ENCODE measurements around the gene C15orf61.

C15orf61 gene

DNA sequence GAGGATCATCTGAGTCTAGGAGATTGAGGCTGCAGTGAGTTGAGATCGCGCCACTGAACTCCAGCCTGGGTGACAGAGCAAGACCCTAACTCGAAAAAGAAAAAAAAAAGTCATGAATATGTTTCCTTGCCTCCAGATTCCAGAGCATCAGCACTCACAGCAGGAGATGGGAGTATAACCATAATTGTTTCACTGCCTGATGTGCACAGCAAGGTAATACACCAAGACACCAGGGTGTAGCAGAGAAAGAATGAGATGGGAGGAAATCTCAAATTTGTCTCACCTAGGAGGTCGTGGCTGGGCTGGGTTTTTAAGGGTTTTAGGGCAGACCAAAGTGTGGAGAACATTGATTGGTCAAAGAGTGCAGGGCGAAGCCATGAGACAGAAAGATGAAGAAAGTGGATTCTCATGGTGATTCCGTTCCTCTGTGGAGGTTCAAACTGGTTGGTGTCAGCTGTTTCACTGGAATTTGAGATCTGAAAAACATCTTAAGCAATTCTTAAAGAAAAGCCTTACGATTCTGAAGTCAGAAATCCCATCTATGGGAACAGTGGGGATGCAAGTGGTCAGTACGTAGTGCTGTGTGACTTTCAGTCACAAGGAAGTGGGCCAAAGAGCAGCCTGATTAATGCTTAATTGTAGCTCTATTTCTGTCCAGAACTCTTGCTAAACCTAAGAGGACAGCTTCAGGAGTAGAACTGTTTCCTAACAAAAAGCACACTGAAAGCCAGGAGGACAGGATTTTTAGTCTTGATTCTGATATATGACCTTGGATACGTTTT is 7.8 kb upstream of the C15orf61 start:
- FAIRE-seq (no peak), DNase-seq (ENCODE audit: low spot score) (no peak)

DNA sequence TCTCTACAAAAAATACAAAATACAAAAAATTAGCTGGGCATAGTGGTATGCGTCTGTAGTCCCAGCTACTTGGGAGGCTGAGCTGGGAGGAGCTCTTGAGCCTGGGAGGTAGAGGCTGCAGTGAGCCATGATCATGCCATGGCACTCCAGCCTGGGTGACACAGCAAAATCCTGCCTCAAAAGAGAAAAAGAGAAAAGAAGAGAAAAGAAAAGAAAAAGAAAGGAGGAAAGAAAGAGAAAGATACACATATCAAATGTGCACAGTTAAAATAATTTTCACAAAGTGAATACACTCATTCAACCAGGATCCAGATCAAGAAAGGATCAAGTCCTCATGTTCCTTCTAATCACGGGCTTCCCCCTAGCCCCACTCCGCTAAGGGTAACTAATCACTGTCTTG is 5.8 kb upstream of the C15orf61 start:
- DNase-seq (ENCODE audit: low spot score) (no peak), FAIRE-seq (no peak)

DNA sequence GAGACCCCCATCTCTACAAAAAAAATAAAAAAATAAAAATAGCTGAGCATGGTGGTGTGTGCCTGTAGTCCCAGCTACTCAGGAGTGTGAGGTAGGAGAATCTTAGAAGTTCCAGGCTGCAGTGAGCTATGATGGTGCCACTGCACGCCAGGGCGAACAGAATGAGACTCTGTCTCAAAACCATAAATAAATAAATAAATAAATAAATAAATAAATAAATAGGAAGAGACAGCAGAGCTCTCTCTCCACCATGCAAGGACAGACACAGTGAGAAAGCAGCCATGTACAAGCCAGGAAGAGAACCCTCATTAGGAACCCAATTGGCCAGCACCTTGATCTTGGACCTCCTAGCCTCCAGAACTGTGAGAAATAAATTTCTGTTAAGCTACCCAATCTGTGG is 5.4 kb upstream of the C15orf61 start:
- DNase-seq (ENCODE audit: low spot score) (no peak), FAIRE-seq (no peak)

DNA sequence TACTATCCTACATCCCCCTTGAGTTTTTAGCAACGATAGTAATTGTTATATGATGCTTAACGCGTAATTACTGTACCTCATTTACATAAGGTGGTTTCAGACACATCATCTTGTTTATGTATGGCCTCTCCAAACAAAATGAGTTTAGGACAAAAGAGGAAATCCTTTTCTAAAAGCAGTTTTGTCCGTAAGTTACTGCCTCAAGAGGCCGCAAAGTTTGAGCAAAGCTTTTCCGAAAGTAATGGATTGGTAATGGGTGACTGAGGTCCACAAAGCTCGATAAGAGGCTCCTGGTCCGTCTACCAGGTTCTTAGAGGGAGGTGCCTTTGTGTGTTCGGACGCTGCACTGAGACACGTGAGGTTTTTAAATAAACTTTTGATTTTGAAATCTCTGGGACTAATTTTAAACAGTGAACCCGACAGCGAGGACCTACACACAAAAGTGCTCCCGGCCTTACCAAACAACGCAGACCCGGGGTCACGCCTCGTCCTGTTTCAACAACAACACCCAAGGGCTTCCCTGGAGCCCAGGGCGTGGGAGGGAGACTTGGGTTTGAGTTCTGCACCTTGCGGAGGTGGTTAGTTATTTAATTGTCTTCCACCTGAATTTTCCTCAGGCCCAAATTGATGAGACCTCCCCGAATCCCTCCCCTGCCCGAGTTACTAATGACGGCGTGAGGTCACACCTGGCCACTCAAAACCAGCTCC is 456 bp upstream of the C15orf61 start:
- FAIRE-seq (no peak), DNase-seq (ENCODE audit: low spot score) (no peak)

DNA sequence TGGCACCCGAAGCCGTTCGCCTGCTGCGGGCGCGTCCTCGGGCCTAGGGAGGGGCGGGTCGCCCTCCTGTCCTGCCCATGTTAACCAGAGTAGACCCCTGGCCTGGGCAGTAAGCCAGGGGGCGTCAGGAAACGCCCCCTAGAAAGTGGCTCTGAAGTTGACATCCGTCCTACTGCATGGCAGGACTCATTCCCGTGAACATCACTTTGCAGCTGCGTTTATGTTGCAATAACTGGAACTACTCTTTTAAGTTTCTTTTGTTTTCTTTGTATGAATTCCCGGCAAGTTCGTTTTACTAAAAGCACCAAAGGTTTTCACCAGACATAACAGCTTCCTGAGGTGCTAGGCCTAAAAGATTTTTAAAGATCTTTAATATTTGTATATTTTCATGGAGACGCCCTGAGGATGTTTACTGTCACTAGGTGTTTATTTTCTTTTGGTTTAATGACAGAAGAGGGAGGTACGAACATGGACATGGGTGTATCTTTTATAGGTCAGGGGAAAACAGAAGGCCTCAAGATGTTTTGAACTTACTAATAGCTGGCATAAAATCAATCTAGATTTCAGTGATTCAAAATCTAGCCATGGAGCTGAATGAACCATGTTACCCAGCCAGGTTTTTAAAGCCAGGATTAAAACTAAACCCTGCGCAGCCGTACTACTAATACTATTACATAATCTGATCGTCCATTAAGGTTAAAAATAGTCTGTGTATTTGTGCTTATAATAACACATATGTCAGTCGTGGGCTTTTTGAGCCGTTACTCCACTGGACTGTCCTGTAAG is 1.0 kb downstream of the C15orf61 start:
- DNase-seq (ENCODE audit: low spot score) (no peak), FAIRE-seq (no peak)

DNA sequence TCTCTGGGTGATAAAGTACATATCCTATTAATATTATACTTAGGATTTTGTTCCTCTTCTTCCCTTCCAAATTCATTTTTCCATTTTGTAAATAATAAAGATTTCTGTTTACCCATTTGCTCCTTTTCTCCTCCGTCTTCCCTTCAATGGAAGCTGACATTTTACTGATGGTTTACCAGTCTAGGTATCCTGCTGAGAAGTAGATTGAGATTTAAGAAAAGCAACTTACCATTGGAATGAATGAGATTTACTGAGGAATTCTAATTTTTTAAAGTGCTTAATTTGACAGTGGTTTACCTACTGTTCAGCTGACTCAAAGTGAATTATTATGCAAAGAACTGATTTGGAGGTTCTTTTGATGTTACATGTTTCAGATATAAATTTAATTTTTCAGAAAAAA is 2.4 kb downstream of the C15orf61 start:
- no peak for FAIRE-seq
- no peak for DNase-seq (ENCODE audit: low spot score)

DNA sequence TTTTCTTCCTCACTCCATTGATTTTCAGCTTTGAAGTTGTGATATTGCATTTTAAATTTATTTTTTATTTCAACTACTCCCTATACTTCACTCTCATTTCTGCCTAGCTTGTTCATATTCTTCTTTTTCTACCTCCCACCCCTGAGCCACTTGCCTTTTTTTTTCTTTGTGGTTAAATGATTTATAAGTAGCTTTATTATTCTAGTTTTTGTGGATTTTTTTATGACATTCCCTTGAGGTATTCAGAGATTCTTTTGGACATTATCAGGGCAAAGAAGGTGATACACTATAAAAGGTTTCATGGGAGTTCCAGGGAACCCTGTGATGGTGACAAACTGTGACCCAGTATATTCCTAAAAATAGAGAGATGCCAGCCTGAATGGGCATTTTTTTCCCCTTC is 3.3 kb downstream of the C15orf61 start:
- DNase-seq (ENCODE audit: low spot score) (no peak), FAIRE-seq (no peak)

DNA sequence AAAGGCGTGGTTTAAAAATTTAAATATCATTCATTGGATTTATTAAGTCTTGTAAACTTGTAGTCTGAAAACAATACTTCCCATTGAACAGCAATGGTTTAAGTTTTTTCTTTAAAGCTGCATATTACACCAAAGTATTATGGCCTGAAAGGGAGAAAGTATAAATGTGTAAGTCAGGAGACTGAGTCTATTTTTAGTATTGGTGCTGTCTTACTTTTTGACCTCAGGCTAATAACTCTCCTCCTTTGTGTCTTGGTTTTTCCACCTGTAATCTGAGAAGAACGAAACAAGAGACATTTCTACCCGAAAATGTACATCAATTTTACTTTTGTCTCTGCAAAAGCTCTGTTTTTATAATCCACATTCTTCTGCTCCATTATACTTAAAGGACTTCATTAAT is 7.6 kb downstream of the C15orf61 start:
- FAIRE-seq: no peak
- DNase-seq (ENCODE audit: low spot score): no peak

DNA sequence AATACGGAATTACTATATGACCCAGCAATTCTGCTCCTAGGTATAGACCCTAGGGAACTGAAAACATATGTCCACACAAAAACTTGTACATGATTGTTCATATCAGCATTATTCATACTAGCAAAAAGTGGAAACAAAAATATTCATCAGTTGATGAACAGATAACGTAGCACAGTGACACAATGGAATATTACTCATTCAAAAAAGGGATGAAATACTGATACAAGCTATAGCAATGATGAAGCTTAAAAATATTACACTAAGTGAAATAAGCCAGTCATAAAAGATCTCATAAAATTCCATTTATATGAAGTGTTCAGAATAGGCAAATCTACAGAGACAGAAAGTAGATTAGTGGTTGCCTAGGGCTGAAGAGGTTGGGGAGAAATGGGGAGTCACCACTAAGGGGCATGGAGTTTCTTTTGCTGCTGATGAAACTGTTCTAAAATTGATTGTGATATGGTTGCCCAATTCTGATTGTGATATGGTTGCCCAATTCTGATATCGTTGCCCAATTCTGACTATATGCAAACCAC is 10.5 kb downstream of the C15orf61 start:
- DNase-seq (ENCODE audit: low spot score) (no peak), FAIRE-seq (no peak)

DNA sequence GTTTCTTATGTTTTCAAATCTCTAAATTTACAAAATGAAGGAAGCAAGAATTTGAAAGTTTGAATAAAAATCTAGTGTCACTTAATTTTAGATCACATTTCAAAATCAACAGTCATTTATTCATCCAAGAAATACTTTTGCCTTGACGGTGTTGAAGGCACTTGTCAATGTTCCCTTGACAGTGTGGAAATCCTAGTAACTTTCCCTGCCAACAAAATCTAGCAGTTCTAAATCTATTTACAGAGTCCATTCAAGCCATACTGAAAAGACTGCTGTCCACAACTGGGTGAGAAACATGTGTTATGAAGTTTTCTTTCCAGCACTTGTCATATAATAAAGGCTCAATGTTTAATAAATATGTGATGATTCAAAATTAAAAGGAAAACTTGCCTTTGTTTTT is 12.9 kb downstream of the C15orf61 start:
- FAIRE-seq: no peak
- no peak for DNase-seq (ENCODE audit: low spot score)

DNA sequence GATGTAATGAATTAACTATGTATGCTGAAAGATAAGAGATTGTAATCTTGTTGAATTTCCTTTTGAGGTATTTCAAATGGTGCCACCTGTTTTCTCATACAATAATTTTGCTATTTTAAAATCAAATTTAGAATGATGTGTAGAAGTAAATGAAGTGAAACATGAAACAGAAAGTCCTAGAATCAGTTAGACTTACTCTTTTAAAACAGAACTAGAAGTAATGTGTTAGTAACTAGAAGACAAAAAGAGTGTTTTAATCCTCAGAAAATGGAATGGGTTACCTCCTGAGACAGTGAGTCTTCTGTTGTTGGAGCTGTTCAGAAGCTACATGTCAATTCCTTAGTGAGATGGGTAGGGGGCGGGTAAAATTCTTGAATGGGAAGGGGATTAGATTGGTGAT is 13.4 kb downstream of the C15orf61 start:
- no peak for FAIRE-seq
- no peak for DNase-seq (ENCODE audit: low spot score)

DNA sequence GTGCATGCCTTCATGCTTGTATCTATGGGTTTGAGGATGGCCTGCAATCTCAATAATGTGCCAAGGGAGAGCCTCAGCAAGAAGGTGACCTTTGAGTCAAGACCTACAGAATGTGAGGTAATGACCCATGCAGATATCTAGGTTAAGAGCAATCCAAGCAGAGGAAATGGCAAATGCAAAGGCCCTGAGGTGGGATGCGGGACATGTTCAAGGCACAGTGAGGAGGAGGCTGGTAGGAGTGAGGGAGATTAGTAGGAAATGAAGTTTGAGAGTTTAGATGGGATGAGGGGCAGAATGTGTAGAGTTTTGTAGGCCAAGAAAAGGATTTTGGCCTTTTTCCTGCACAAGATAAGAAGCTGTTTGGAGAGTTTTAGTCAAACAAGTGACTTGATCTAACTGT is 16.8 kb downstream of the C15orf61 start:
- DNase-seq (ENCODE audit: low spot score): no peak
- FAIRE-seq: peak; percentile 55

DNA sequence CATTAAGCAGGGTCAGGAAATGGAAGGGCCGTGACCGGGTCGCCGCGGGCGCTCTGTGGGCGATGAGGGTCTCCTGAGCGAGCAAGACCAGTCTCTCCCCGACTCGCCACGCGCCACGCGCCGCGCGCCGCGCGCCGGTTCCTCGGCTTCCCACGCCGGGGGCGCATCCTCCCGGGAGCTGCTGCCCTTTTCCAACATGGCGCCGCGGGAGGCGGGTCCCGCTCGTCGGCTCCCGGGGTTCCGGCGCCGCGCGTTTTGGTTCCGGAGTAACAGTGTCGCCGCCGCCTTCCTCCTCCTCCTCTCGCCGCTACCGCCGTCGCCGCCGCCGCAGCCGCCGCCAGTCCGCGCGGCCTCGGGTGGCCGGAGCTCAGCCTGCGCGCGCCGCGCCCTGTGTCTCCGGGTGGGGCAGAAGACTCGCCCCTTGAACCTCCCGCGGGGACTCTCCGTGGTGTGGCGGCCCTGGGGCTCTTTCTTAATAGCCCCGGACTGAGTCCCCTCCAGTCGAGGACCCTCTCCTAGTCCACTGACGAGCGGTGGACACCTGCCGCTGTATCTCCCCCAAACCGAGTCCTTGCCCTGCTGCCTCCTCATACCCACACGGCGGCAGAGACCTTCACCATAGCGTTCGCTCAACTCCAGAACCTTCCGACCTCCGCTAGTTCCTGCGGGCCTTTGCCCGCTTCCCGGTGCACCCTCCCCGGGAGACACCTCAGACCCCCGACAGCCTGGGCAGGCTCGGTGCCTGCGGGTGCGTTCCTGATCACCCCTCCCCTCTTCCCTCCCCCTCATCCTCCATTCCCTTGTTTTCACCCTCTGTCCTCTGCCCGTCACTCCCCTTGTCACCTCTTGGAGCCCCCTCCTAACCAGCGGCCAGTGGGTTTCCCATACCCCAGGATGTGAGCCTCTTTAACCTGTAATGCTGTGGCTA is 21.8 kb downstream of the C15orf61 start, which contains the start of gene MAP2K5:
TSS of gene MAP2K5 (plus strand) at position 284 of the 928 bp plus-strand sequence. CDS start at position 917, 633 bp downstream.
- DNase-seq (ENCODE audit: low spot score) (peak; percentile 94), FAIRE-seq (no peak)

DNA sequence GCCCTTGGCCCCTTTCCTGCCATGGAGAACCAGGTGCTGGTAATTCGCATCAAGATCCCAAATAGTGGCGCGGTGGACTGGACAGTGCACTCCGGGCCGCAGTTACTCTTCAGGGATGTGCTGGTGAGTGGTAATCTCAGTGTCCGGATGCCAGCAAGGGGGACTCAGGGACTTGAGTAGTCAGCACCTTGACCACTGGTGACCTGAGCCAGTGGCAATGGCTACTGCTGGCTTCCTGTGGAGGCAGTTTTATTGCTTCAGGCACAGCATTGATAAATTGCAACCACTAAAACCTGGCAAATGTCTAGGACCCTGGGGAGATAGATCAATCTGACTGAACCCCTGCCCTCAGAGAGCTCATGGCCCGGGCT is 22.4 kb downstream of the C15orf61 start:
- FAIRE-seq (peak; percentile 9), DNase-seq (ENCODE audit: low spot score) (peak; percentile 23)

DNA sequence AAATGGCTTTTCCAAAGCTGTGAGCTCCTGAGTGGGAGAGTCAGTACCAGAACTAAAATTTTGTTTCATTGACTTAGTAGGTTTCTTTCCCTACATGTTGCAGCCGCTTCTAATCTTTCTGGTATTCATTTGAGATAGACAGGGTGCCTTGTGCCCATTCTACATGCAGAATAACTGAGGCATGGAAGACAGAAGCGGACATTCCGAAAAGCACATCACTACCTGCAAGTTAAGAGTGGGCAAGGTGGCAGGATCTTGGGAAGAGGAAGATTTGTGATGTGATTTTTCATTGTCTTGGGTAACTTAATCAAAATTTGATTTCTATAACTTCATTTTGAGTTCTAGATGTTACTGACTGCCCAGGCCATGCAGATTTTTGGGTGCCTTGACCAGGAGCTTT is 23.5 kb downstream of the C15orf61 start:
- FAIRE-seq (no peak), DNase-seq (ENCODE audit: low spot score) (no peak)

DNA sequence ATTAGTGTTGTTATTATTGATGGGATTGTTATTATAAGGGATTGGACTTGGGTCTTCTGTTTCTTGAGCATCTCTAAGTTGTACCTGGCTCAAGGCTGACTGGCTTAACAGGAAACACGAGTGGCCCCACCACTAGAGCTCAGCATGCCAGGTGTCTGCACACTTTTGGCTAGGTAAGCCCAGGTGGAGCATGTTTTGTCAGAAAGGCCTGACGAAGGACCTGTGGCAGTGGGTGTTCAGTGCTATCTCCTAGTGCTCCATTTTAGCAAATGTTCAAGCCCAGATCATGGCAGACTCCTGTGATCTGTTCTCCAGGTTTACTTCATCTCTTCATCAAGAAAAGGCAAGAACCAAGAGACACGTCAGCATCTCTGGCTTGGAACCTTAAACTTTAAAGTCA is 24.9 kb downstream of the C15orf61 start:
- DNase-seq (ENCODE audit: low spot score): no peak
- no peak for FAIRE-seq

DNA sequence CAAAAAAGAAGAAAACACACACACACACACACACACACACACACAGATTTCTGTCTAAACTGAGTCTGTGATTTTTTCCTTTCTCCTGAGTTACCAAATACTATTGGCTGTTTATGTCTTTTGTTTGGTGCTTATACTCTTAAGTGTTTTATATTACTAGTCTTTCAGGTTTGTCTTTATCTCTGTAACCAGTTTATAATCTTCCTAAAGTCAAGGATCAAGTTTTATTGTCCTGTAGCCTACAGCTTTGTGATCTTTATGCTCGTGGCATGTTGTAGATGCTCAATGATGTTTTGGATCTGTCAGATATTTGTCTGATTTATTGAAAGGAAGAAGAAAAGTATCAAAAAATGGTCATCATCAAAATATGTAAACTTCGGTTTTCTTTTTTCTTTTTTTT is 26.1 kb downstream of the C15orf61 start:
- FAIRE-seq (no peak), DNase-seq (ENCODE audit: low spot score) (no peak)

DNA sequence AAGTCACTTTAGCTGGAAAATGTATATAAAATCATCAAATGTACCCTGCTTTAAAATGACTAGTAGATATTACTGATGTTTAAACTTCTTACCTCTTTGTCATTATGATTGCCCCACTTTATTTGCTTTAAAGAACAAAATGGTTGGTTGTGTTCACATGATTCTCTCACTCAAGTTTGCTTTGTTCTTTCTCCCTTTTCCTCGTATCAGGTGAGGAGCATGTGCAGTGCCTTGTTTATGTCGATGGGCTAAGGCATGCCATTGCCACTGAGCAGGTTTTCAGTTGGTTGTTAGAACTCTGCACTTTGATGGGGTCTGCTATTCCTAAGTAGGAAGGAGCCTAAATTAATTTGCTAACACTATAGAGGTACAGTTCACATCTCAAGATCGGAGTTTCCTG is 26.9 kb downstream of the C15orf61 start:
- DNase-seq (ENCODE audit: low spot score): no peak

DNA sequence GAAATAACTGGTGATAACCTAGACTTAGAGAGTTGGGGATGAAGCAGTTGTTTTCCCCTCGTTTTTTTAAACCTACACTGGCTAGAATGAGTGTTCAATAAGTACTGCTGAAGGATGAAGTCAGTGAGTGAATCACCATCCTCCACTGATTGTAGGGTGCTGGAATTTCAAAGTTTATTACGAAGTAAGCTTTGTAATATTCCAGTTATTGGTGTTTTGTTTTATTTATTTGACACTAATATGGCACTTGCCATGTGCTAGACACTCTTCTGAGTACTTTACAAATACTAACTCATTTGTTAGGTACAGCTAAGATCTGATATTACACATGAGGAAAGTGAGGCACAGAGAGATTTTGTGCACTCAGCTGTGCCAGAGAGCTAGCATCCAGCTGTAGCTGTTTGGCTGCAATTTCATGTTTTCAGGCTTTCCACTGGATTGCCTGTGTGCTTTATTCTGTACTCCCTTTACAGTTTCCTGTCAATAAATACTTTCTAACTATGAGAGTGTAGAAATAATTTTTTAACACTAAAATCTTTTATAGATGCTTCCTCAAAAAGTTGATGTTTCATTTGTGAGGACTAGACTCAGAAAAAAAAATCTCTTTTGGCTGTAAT is 27.4 kb downstream of the C15orf61 start:
- DNase-seq (ENCODE audit: low spot score): no peak
- FAIRE-seq: no peak

More for the DNA sequence above, 26.9 kb downstream of the C15orf61 start:
- no peak for FAIRE-seq

Measured in urothelium cell line (cell line).